Body of pancreas (tissue), 4 donors: ENCODE data around the gene CCL18.
"Not testable (repeated sequence)": the region's sequence is repeated elsewhere in the genome, so short reads cannot be mapped to it uniquely, and the experiment has no call there.

Experiments
- CTCF ChIP-seq, 7 experiments: fragments of 450-650 bp in 4 of 7; fragments of 200-600 bp in 3 of 7; sonication (generic) in 3 of 7; IDR thresholded peaks; one replicate each; pipeline ENCODE4 v1.5.1; 2016 to 2019; ENCODE audit warnings: antibody characterized with exemption in 7 of 7
- POLR2A ChIP-seq, 3 donors: fragments of 450-650 bp; IDR thresholded peaks; one replicate each; pipeline ENCODE4 v1.6.1; 2016; ENCODE audit warnings: antibody characterized with exemption in 3 of 3, mild to moderate bottlenecking in 2 of 3

- TF ChIP-seq CTCF, POLR2A (IDR thresholded peaks at IDR 0.05): not testable (repeated sequence)
These were observed 48.2 kb upstream of the CCL18 start for GRCh38 chr17:36015895-36016294.
